Measurements from ENCODE around the gene NHERF2.

Gene NHERF2

GRCh38 chr16:2007081-2007836 is 19.4 kb upstream of the NHERF2 start:
- no peaks in the 10 kb centered on the region for H3K36me3 ChIP-seq (ENCODE audit: low read length)

GRCh38 chr16:2008009-2008526 is 18.6 kb upstream of the NHERF2 start:
- Histone ChIP-seq H3K9ac (ENCODE audit: low read length) (peak overlapping the region; percentile 76), H4K20me1 (ENCODE audit: low read depth, low read length) (no peaks in the 10 kb centered on the region; the same call in 1 of the 2 replicates), H3K9me3 (ENCODE audit: insufficient read depth, low read length) (no peaks in the 10 kb centered on the region), H3K4me2 (ENCODE audit: low read depth, low read length, poor library complexity, severe bottlenecking) (peak overlapping the region; percentile 92), H3K36me3 (ENCODE audit: low read length) (no peaks in the 10 kb centered on the region), H3K4me3 (ENCODE audit: insufficient read depth, low read length, poor library complexity, severe bottlenecking) (peak overlapping the region; percentile 83), H3K27ac (ENCODE audit: low read depth, low read length) (peak overlapping the region; percentile 54), H3K27me3 (ENCODE audit: low read length) (no peaks in the 10 kb centered on the region), H3K9me2 (replicated peaks; ENCODE audit: insufficient read depth, low read length) (no peaks in the 10 kb centered on the region), H3F3A (ENCODE audit: insufficient read depth) (0 out of 2 replicates have a peak, but pooled peaks cover 3% of the 10 kb centered on the region), H2AFZ (ENCODE audit: low read depth, low read length, severe bottlenecking) (no peak overlapping the region), H3K79me2 (ENCODE audit: insufficient read depth, low read length) (peaks cover 61% of the 10 kb centered on the region)
- TF ChIP-seq CTCF (IDR thresholded peaks at IDR 0.05; ENCODE audit: insufficient read depth, low read length, poor library complexity, severe bottlenecking) (no peak), EZH2phosphoT487 (conservative IDR thresholded peaks at IDR 0.05; ENCODE audit: low read length) (no peak)

More at GRCh38 chr16:2007081-2007836, 19.4 kb upstream of the NHERF2 start:
- Histone ChIP-seq H3K9me3 (ENCODE audit: insufficient read depth, low read length) (no peaks in the 10 kb centered on the region), H3K9me2 (replicated peaks; ENCODE audit: insufficient read depth, low read length) (no peaks in the 10 kb centered on the region), H3K79me2 (ENCODE audit: insufficient read depth, low read length) (peaks cover 61% of the 10 kb centered on the region), H3K4me2 (ENCODE audit: low read depth, low read length, poor library complexity, severe bottlenecking) (peak overlapping the region; percentile 92), H4K20me1 (ENCODE audit: low read depth, low read length) (no peaks in the 10 kb centered on the region; the same call in 1 of the 2 replicates), H3K27ac (ENCODE audit: low read depth, low read length) (0 out of 2 replicates have a peak overlapping the region, but pooled peaks have one; percentile 54), H2AFZ (ENCODE audit: low read depth, low read length, severe bottlenecking) (no peak overlapping the region), H3F3A (ENCODE audit: insufficient read depth) (0 out of 2 replicates have a peak, but pooled peaks cover 3% of the 10 kb centered on the region), H3K9ac (ENCODE audit: low read length) (peak overlapping the region; percentile 76), H3K4me3 (ENCODE audit: insufficient read depth, low read length, poor library complexity, severe bottlenecking) (peak overlapping the region; percentile 83), H3K27me3 (ENCODE audit: low read length) (no peaks in the 10 kb centered on the region)
- no peak for TF ChIP-seq EZH2phosphoT487 (conservative IDR thresholded peaks at IDR 0.05; ENCODE audit: low read length)
- TF ChIP-seq CTCF (IDR thresholded peaks at IDR 0.05; ENCODE audit: insufficient read depth, low read length, poor library complexity, severe bottlenecking): no peak

GRCh38 chr16:2008631-2009163 is 18.0 kb upstream of the NHERF2 start:
- TF ChIP-seq CTCF (IDR thresholded peaks at IDR 0.05; ENCODE audit: insufficient read depth, low read length, poor library complexity, severe bottlenecking) (no peak), EZH2phosphoT487 (conservative IDR thresholded peaks at IDR 0.05; ENCODE audit: low read length) (no peak)
- Histone ChIP-seq H3K9me2 (replicated peaks; ENCODE audit: insufficient read depth, low read length) (no peaks in the 10 kb centered on the region), H3K4me2 (ENCODE audit: low read depth, low read length, poor library complexity, severe bottlenecking) (peak overlapping the region; percentile 92), H3K36me3 (ENCODE audit: low read length) (no peaks in the 10 kb centered on the region), H3K9me3 (ENCODE audit: insufficient read depth, low read length) (no peaks in the 10 kb centered on the region), H3F3A (ENCODE audit: insufficient read depth) (0 out of 2 replicates have a peak, but pooled peaks cover 3% of the 10 kb centered on the region), H3K9ac (ENCODE audit: low read length) (peak overlapping the region; percentile 76), H3K27ac (ENCODE audit: low read depth, low read length) (peak overlapping the region; percentile 54), H3K27me3 (ENCODE audit: low read length) (no peaks in the 10 kb centered on the region), H3K4me3 (ENCODE audit: insufficient read depth, low read length, poor library complexity, severe bottlenecking) (peak overlapping the region; percentile 83), H2AFZ (ENCODE audit: low read depth, low read length, severe bottlenecking) (no peak overlapping the region), H3K79me2 (ENCODE audit: insufficient read depth, low read length) (peaks cover 56% of the 10 kb centered on the region), H4K20me1 (ENCODE audit: low read depth, low read length) (no peaks in the 10 kb centered on the region)
